ENCODE results near the gene ARHGEF33. TPM values are rescaled to one million over a fixed set of nuclear protein-coding genes. Genes with fewer than 3 reads are reported as not detected.

Gene ARHGEF33
- total and polyA plus RNA-seq, 10 donors: 0.04 to 2.0 (median 0.40) TPM

DNA sequence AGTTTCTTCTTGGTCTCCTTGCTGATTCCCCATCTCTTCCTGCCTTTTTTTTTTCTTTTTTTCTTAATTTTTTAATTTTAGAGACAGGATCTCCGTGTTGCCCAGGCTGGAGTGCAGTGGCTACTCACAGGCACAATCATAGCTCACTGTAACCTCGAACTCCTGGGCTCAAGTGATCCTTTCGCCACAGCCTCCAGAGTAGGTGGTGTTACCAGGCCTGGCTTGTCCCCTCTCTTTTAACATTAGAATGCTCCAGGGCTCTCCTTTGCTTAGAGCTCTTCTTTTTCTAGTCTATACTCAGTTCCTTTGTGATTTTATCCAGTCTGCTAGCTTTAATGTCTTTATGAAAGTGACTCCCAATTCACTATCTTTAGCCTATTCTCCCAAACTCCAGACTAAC lies 89.2 kb downstream of the ARHGEF33 start:
- Histone ChIP-seq H3K27me3 (replicated peaks in 1 of 7) (no peaks in the 10 kb centered on the region), H3K9me3 (no peaks in the 10 kb centered on the region), H3K4me1 (no peaks in the 10 kb centered on the region), H3K27ac (no peak overlapping the region), H3K4me3 (no peak overlapping the region), H3K36me3 (peaks cover 0 to 11% (median 3%) of the 10 kb centered on the region in 6 donors)
- no peak for DNase-seq
- TF ChIP-seq POLR2A (IDR thresholded peaks at IDR 0.05) (no peak), POLR2AphosphoS5 (IDR thresholded peaks at IDR 0.05) (no peak)
- TF ChIP-seq, protein P1, sequence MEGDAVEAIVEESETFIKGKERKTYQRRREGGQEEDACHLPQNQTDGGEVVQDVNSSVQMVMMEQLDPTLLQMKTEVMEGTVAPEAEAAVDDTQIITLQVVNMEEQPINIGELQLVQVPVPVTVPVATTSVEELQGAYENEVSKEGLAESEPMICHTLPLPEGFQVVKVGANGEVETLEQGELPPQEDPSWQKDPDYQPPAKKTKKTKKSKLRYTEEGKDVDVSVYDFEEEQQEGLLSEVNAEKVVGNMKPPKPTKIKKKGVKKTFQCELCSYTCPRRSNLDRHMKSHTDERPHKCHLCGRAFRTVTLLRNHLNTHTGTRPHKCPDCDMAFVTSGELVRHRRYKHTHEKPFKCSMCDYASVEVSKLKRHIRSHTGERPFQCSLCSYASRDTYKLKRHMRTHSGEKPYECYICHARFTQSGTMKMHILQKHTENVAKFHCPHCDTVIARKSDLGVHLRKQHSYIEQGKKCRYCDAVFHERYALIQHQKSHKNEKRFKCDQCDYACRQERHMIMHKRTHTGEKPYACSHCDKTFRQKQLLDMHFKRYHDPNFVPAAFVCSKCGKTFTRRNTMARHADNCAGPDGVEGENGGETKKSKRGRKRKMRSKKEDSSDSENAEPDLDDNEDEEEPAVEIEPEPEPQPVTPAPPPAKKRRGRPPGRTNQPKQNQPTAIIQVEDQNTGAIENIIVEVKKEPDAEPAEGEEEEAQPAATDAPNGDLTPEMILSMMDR (IDR thresholded peaks at IDR 0.05 in 8 of 11, conservative IDR thresholded peaks at IDR 0.05 in 3 of 11): no peak
- 94 to 99% (median 94%) methylated on average over 3 of the region's 3 CpGs for WGBS, 5 donors
- intact Hi-C loops (cut with DNase I; ENCODE audit: low total_unique reads): no loop called here

DNA sequence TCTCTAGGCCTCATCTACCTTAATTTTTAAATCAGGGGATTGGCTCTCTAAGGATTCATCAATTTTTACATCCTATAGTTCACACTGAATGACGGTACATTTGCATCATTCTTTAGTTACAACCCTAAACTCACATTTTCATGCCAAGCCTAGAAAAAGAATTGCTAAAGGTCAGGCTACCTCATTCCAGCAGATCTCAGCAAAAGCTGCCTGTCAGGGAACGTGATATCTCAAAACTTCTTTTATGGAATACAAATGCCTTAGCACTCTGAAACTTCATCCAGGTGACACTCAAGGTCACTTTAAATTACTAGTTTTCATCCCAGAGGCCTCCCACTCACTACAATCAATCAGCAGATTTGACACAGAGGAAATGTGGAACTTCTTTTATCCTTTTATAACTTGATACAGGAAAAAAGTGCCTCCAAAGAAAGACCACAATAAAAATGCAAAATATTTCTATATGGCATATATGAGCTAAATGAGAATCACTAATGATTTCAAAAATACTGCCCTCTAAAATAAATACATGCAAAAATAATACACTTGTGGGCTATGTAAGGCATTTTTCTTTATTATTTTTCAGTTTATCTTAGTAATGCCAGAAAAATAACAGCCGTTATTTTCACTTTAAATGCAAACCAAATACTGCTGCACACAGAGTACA lies 91.5 kb downstream of the ARHGEF33 start:
- Histone ChIP-seq H3K9me3 (no peaks in the 10 kb centered on the region), H3K27me3 (replicated peaks in 1 of 7) (no peaks in the 10 kb centered on the region), H3K27ac (no peak overlapping the region), H3K4me1 (no peaks in the 10 kb centered on the region), H3K4me3 (no peak overlapping the region), H3K36me3 (peaks cover 0 to 33% (median 20%) of the 10 kb centered on the region in 6 donors)
- WGBS, 5 donors: 91 to 96% (median 94%) methylated on average over 3 of the region's 3 CpGs
- TF ChIP-seq, protein P1 (IDR thresholded peaks at IDR 0.05 in 8 of 11, conservative IDR thresholded peaks at IDR 0.05 in 3 of 11): no peak
- TF ChIP-seq POLR2A (IDR thresholded peaks at IDR 0.05) (no peak), POLR2AphosphoS5 (IDR thresholded peaks at IDR 0.05) (no peak)
- DNase-seq: no peak
- intact Hi-C loops (cut with DNase I; ENCODE audit: low total_unique reads): no loop called here

GRCh38 chr2:38981670-38982357 lies 92.1 kb downstream of the ARHGEF33 start:
- Histone ChIP-seq H3K36me3 (peaks cover 0 to 40% (median 25%) of the 10 kb centered on the region in 6 donors), H3K4me3 (no peak overlapping the region), H3K27ac (no peak overlapping the region), H3K9me3 (no peaks in the 10 kb centered on the region), H3K27me3 (replicated peaks in 1 of 7) (no peaks in the 10 kb centered on the region), H3K4me1 (no peaks in the 10 kb centered on the region)
- TF ChIP-seq, protein P1 (IDR thresholded peaks at IDR 0.05 in 8 of 11, conservative IDR thresholded peaks at IDR 0.05 in 3 of 11): no peak
- TF ChIP-seq POLR2A (IDR thresholded peaks at IDR 0.05): no peak
- no peak for TF ChIP-seq POLR2AphosphoS5 (IDR thresholded peaks at IDR 0.05)
- WGBS, 5 donors: 94 to 98% (median 96%) methylated on average over 8 of the region's 8 CpGs
- intact Hi-C loops (cut with DNase I; ENCODE audit: low total_unique reads): no loop called here
- no peak for DNase-seq

- Histone ChIP-seq H3K4me3 (no peak overlapping the region), H3K9me3 (no peaks in the 10 kb centered on the region), H3K27ac (no peak overlapping the region), H3K27me3 (replicated peaks in 1 of 7) (no peaks in the 10 kb centered on the region), H3K36me3 (peaks cover 0 to 47% (median 30%) of the 10 kb centered on the region in 6 donors), H3K4me1 (no peaks in the 10 kb centered on the region)
- WGBS, 5 donors: 94 to 100% (median 98%) methylated on average over 1 of the region's 1 CpG
- intact Hi-C loops (cut with DNase I; ENCODE audit: low total_unique reads): no loop called here
- no peak for TF ChIP-seq POLR2AphosphoS5 (IDR thresholded peaks at IDR 0.05)
- TF ChIP-seq, protein P1 (IDR thresholded peaks at IDR 0.05 in 8 of 11, conservative IDR thresholded peaks at IDR 0.05 in 3 of 11): no peak
- TF ChIP-seq POLR2A (IDR thresholded peaks at IDR 0.05): no peak
- no peak for DNase-seq
These were observed 92.8 kb downstream of the ARHGEF33 start for GRCh38 chr2:38982498-38982897.

Data from spleen (tissue), 11 donors.